ENCODE data around the gene SLCO1B1.

The SLCO1B1 gene

DNA sequence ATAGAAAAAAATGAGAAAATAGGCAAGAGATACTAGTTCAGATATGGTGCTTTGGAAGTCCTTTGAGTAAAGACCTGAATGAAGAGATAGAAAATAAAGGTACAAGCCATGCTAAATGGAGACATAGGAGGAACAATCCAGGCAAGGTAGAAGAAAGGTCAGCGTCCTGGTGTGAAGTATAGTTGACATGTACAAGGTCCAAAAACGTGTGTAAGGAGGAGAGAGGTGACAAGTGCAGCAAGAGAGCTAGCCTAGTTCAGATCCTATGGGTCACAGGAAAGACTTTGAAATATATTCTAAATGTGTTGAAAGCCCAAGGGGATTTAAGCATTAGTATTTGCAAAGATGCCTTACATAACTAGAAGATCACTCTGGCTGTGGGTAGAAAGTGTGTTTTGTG is 88.2 kb downstream of the SLCO1B1 start:
- in situ Hi-C loops (cut with MboI; ENCODE audit: low sequenced_read_pairs): no loop called here

DNA sequence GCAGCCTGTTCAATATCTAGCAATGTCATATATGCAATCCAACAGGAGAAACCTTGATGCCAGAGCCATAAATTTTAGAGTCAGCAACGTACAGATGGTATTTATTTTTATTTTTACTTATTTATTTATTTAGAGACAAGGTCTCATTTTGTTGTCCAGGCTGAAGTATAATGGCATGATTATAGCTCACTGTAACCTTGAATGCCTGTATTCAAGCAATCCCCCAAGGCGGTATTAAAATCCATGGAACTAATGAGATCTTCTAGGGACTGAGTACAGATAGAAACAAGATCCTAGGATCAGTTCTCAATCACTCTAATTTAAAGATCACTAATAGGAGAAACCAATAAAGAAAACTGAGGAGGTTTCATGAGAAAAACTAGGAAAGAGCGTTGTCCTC is 89.3 kb downstream of the SLCO1B1 start:
- in situ Hi-C loops (cut with MboI; ENCODE audit: low sequenced_read_pairs): no loop called here

DNA sequence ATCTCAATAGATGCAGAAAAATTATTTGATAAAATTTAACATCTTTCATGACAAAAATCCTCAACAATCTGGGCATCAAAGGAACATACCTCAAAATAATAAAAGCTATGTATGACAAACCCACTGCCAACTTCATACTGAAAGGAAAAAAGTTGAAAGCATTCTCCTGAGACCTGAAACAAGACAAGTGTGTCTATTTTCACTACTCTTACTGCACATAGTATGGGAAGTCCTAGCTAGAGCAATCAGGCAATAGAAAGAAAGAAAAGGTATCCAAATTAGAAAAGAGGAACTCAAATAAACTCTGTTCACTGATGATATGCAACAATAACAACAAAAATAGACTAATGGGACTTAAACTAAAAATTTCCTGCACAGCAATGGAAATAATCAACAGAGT is 90.1 kb downstream of the SLCO1B1 start:
- in situ Hi-C loops (cut with MboI; ENCODE audit: low sequenced_read_pairs): no loop called here

DNA sequence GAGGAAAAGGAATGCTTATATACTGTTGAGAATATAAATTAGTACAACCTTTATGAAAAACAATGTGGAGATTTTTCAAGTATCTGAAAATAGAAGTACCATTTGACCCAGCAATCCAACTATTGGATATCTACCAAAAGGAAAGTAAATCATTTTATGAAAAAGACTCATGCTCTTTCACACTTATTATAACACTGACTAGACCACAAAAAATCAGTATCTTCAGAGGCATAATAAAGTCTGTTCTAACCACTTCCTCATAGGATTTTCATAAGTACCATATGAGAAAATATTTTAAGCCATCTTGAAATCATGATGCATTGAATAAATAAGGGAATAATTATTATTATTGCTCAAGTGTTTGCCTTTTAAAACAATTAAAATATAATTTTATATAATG is 90.8 kb downstream of the SLCO1B1 start:
- in situ Hi-C loops (cut with MboI; ENCODE audit: low sequenced_read_pairs): no loop called here

DNA sequence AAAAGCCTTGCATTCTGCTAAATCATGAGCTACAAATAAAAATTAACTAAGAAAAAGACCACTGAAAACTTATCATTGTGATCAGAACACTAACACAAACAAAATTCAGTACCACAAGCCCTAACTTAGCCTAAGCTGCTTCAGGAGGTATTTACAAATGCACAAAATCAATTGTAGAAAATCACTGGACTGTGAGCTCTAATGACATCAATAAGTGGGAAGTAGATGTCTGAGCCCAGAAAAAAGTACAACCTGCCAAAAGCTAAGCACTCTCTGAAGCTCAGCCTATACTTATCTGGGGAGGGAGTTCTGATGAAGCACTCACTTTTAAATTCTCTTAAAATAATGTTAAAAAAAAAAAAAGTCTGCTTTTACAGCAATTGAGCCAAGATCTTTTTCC is 92.9 kb downstream of the SLCO1B1 start:
- in situ Hi-C loops (cut with MboI; ENCODE audit: low sequenced_read_pairs): no loop called here

DNA sequence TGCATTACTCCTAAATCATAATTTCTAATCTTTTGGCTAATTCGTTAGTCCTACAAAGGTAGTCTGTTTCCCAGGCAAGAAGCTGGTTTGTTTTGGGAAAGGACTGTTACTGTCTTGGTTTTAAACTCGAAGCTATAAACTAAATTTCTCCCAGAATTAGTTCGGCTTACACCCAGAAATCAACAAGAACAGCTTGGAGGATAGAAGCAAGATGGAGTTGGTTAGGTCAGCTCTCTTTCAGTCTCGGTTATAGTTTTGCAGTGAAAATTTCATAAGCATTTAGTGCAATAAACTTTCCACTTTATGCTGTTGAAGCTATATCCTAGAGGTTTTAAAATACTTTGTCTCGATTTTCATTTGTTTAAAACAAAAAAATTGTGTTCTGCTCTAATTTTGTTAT is 103.4 kb downstream of the SLCO1B1 start:
- in situ Hi-C loops (cut with MboI; ENCODE audit: low sequenced_read_pairs): no loop called here

DNA sequence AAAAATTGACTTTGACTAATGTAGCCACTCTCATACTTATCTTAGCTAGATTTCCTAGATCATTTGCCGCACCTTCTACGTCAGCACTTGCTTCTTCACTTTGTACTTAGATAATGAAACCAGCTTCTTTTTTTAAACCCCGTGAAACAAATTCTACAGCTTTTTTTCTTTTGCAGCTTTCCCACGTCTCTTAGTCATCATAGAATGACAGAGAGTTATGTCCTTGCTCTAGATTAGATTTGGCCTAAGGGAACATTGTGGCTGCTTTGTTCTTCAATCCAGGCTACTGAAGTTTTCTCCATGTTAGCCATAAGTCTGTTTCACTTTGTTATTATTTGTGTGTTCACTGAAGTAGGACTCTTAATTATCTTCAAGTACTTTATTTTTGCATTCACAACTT is 108.9 kb downstream of the SLCO1B1 start:
- in situ Hi-C loops (cut with MboI; ENCODE audit: low sequenced_read_pairs): no loop called here

DNA sequence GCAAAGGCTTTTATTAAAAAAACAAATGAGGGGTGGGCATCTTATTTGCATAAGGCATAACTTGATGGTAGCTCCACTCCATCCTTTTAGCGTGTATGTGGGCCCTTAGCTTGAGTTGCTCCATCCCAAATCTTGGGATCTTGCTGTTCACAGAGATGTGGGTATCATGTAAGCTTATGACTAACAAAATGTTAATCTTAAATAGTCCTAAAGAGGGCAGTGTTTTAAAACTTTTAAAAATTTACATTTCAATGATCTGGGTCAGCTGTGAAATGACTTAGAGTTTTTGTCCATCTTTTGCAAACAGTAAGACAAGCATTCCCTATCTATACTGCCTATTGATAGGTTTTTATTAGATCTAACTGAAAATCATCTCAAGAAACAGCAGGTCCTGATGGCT is 117.7 kb downstream of the SLCO1B1 start:
- in situ Hi-C loops (cut with MboI; ENCODE audit: low sequenced_read_pairs): no loop called here

DNA sequence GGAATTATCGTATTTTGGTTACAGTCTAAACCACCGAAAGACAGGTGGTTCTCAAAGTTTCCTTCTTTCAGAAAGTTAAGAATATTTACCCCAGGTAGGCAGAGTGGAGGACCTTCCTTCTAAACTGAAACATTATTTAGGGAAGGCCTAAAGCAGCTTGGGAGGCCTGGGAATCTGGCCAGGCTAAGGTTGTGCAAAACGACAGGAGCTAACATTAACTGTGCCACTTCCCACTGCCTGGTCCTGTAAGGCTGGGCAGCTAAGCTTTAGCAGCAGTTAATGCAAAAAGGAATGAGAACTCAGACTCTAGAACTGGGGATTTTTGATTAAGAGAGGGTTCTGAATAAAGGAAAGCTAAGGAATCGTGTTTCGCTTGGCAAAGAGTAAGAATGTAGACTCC is 121.1 kb downstream of the SLCO1B1 start:
- in situ Hi-C loops (cut with MboI; ENCODE audit: low sequenced_read_pairs): no loop called here

DNA sequence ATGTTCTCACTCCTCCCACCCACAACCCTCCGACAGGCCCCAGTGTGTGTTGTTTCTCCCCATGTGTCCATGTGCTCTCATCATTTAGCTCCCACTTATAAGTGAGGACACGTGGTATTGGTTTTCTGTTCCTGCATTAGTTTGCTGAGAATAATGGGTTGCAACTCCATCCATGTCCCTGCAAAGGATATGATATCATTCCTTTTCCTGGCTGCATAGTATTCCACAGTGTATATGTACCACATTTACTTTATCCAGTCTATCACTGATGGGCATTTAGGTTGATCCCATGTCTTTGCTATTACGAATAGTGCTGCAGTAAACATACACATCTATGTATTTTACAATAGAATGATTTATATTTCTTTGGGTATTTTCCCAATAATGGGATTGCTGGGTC is 126.2 kb downstream of the SLCO1B1 start:
- in situ Hi-C loops (cut with MboI; ENCODE audit: low sequenced_read_pairs): no loop called here

DNA sequence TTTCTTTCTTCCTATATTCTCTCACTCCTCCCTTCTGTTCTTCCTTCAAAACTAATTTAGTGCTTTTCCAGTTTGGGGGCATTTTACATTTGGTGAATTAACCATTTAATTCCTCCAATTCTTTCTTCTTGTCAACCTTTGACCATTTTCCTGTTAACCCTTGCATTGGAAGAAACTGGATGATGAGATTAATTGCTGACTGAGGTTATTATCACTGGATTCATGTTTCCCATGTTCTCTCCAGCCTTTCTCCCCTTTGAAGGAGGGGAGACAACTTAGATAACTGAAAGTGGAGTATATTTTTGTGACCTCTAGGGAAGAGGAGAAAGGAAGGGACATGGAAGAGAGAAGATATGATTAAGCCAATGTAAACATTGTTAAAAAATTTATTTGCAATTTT is 133.2 kb downstream of the SLCO1B1 start:
- in situ Hi-C loops (cut with MboI; ENCODE audit: low sequenced_read_pairs): no loop called here

DNA sequence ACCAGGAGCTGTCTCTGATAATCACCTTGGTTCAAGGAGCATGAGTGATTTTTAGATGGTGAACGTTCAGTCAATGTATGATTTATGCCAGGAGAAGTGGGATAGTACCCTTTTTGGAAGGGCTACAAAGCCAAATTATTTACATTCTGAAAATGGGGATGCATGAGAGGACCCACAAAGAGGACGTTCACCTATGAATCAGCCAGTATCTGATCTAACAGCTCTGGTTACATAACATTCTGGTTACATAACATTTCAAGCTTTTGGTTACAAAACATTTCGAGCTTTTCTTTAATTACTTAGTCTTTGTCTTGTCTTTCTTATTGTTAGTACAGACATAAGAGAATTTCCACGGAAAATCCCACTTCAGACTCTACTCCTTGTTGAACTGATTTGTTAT is 134.9 kb downstream of the SLCO1B1 start:
- in situ Hi-C loops (cut with MboI; ENCODE audit: low sequenced_read_pairs): no loop called here

DNA sequence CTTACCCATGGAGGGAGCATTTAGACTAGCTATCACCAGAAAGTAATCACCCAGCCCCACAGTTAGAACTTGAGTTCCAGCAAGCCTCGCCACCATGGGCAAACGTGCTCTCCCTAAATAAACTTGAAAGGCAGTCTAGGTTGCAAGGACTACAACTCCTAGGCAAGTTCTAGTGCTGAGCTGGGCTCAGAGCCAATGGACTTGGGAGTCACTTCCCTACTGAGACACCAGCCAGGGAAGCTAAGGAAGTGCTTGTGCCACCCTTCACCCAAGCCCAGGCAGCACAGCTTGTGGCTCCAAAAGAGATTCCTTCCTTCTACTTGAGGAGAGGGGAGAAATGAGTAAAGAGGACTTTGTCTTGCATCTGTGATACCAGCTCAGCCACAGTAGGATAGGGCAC is 145.8 kb downstream of the SLCO1B1 start:
- in situ Hi-C loops (cut with MboI; ENCODE audit: low sequenced_read_pairs): no loop called here
